GM12865 (cell line): Measurements from ENCODE around the gene CD99L2.
"Not testable (repeated sequence)": the region's sequence is repeated elsewhere in the genome, so short reads cannot be mapped to it uniquely, and the experiment has no call there.

Experiments used
- DNase-seq: peaks from one replicate; pipeline ENCODE4 v3.0.0; 2010; ENCODE audit warnings: low read depth
- H3K4me3 ChIP-seq: 2 replicates; pipeline ENCODE4 v1.5.1; 2011; ENCODE audit warnings: mild to moderate bottlenecking, low read depth, low read length, control low read depth
- TF ChIP-seq, protein P1 (sequence below): IDR thresholded peaks from 2 replicates; pipeline ENCODE4 v1.5.1; 2011; ENCODE audit warnings: low read length, control low read depth, low read depth, inconsistent platforms; ENCODE audit not compliant: insufficient read depth; ENCODE audit errors: missing control alignments

The CD99L2 gene

DNA sequence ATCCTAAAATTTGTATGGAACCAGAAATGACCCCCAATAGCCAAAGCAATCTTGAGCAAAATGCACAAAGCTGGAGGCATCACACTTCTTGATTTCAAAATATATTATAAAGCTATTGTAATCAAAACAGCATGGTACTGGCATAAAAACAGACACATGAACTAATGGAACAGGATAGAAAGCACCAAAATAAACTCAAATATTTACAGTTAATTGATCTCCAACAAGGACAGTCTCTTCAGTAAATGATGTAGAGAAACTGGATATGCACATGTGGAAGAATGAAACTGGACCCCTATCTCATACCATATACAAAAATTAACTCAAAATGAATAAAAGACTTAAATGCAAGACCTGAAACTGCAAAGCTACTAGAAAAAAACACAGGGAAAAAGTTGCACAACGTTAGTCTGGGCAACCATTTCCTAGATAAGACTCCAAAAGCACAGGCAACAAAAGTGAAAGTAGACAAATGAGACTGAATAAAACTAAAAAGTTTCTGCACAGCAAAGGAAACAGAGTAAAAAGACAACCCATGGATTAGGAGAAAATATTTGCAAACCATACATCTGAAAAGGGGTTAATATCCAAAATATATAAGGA lies 64.9 kb downstream of the CD99L2 start:
- H3K4me3 ChIP-seq, result no peak overlapping the region
- no peak for DNase-seq
- TF ChIP-seq, protein P1, sequence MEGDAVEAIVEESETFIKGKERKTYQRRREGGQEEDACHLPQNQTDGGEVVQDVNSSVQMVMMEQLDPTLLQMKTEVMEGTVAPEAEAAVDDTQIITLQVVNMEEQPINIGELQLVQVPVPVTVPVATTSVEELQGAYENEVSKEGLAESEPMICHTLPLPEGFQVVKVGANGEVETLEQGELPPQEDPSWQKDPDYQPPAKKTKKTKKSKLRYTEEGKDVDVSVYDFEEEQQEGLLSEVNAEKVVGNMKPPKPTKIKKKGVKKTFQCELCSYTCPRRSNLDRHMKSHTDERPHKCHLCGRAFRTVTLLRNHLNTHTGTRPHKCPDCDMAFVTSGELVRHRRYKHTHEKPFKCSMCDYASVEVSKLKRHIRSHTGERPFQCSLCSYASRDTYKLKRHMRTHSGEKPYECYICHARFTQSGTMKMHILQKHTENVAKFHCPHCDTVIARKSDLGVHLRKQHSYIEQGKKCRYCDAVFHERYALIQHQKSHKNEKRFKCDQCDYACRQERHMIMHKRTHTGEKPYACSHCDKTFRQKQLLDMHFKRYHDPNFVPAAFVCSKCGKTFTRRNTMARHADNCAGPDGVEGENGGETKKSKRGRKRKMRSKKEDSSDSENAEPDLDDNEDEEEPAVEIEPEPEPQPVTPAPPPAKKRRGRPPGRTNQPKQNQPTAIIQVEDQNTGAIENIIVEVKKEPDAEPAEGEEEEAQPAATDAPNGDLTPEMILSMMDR, result no peak

GRCh38 chrX:150831863-150832262 lies 66.6 kb downstream of the CD99L2 start:
- TF ChIP-seq, protein P1, result no peak
- no peak for DNase-seq
- no peak overlapping the region for H3K4me3 ChIP-seq

DNA sequence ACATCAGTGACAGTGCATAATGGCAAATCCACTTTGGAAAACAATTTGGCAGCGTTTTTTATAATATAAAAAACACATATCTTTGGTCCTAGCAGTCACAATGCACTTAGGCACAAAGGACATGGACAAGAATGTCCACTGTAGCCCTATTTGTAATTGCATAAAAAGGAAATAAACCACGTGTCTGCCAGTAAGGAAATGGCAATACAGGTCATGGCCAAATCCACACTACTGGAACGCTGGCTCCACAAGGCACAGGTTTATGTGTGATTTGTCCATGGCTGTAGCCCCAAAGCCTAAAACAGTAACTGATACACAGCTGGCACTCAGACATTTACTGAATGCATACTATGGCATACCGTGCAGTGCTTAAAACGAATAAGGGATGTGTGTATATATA lies 69.7 kb downstream of the CD99L2 start:
- TF ChIP-seq, protein P1, result no peak
- H3K4me3 ChIP-seq, result no peak overlapping the region
- no peak for DNase-seq

GRCh38 chrX:150824352-150824751 lies 74.1 kb downstream of the CD99L2 start:
- not testable (repeated sequence) for H3K4me3 ChIP-seq, DNase-seq

DNA sequence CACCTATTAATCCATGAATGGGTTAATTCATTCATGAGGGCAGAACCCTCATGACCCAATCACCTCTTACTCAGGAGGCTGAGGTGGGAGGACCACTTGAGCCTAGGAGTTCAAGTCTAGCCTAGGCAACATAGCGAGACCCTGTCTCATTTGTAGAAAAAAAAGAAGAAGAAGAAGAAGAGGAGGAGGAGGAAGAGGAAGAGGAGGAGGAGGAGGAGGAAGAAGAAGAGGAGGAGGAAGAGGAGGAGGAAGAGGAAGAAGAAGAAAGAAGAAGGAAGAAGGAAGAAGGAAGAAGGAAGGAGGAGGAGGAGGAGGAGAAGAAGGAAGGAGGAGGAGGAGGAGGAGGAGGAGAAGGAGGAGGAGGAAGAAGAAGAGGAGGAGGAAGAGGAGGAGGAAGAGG lies 74.6 kb downstream of the CD99L2 start:
- not testable (repeated sequence) for H3K4me3 ChIP-seq, DNase-seq

DNA sequence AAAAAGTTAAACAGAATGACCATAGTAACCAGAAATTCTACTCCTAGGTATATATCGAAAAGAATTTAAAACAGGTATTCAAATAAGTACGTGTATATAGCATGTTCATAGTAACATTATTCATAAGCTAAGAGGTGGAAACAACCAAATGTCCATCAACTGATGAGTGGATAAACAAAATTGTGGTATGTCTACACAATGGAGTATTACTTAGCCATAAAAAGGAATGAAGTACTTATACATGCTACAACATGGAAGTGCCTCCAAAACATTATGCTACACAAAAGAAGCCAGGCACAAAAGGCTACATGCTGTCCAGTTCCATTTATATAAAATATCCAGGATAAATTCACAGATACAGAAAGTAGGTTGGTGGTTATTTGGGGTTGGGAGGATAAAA lies 76.5 kb downstream of the CD99L2 start:
- TF ChIP-seq, protein P1, result no peak
- no peak for DNase-seq
- H3K4me3 ChIP-seq, result no peak overlapping the region

DNA sequence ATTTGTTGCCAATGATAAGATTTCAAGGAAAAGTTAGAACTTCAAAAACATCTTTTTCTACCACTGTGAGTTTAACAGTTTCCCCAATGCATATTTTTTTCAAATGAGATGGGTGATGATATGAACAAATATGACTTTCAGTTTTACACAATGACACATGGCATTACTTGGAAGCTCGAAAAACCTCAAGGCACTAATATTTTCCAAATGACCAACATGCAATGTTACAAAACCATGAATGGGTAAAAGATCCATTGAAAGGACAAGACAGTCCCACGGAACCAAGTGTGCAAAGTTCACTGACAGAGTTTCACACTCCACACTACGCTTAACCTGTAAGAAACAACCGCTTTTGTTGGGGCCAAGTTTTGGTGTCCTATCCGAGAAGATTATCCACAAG lies 84.5 kb downstream of the CD99L2 start:
- no peak overlapping the region for H3K4me3 ChIP-seq
- TF ChIP-seq, protein P1, result no peak
- DNase-seq, result no peak

GRCh38 chrX:150806827-150807226 lies 91.6 kb downstream of the CD99L2 start:
- TF ChIP-seq, protein P1, result no peak
- DNase-seq, result no peak

More at GRCh38 chrX:150806827-150807226, 91.6 kb downstream of the CD99L2 start:
- no peak overlapping the region for H3K4me3 ChIP-seq
